Sigmoid colon (tissue), 7 donors: ENCODE data around the gene LPIN1. TPM values are rescaled to one million over a fixed set of nuclear protein-coding genes. Genes with fewer than 3 reads are reported as not detected.

Experiments
- DNase-seq: peaks from one replicate; pipeline ENCODE4 v3.0.0-alpha.2; 2019
- H3K27ac ChIP-seq, 4 donors: fragments of 200-600 bp; sonication (generic); one replicate each; pipeline ENCODE4 v1.5.1; 2016 to 2019; ENCODE audit warnings: mild to moderate bottlenecking in 1 of 4
- H3K27me3 ChIP-seq, 3 donors: fragments of 200-600 bp; sonication (generic); one replicate each; pipeline ENCODE4 v1.5.1; 2019; ENCODE audit warnings: mild to moderate bottlenecking in 1 of 3
- H3K36me3 ChIP-seq, 4 donors: fragments of 200-600 bp; sonication (generic); one replicate each; pipeline ENCODE4 v1.5.1; 2016 to 2019
- H3K4me1 ChIP-seq, 4 donors: fragments of 200-600 bp; sonication (generic); one replicate each; pipeline ENCODE4 v1.5.1; 2017 to 2019
- H3K4me3 ChIP-seq, 4 donors: fragments of 200-600 bp; sonication (generic); one replicate each; pipeline ENCODE4 v1.5.1; 2017 to 2019; ENCODE audit warnings: mild to moderate bottlenecking in 2 of 4, moderate library complexity in 1 of 4
- H3K9me3 ChIP-seq, 4 donors: fragments of 200-600 bp in 3 of 4; sonication (generic) in 3 of 4; one replicate each; pipeline versions ENCODE4 v1.5.1 to v1.6.1; 2013 to 2019
- CTCF ChIP-seq, 4 experiments: fragments of 450-650 bp in 3 of 4; fragments of 200-600 bp in 1 of 4; IDR thresholded peaks; one replicate each; pipeline ENCODE4 v1.5.1; 2016 to 2019; ENCODE audit warnings: antibody characterized with exemption in 4 of 4, mild to moderate bottlenecking in 3 of 4, moderate library complexity in 2 of 4
- EP300 ChIP-seq, 4 donors: sonication (generic); formaldehyde crosslinking; IDR thresholded peaks; one replicate each; pipeline ENCODE4 v1.6.1; 2017; ENCODE audit warnings: antibody characterized with exemption in 4 of 4
- POLR2A ChIP-seq, 2 donors: fragments of 450-650 bp; IDR thresholded peaks; one replicate each; pipeline ENCODE4 v1.6.1; 2016; ENCODE audit warnings: antibody characterized with exemption in 2 of 2, mild to moderate bottlenecking in 2 of 2, moderate library complexity in 2 of 2
- POLR2AphosphoS5 ChIP-seq, 4 donors: sonication (generic); formaldehyde crosslinking; IDR thresholded peaks; one replicate each; pipeline ENCODE4 v1.6.1; 2017; ENCODE audit warnings: antibody characterized with exemption in 4 of 4
- WGBS, 2 donors: extraction: QIAGEN DNeasy Blood & Tissue Kit; methylation state at CpG; one replicate each; pipeline ENCODE4 v1.1.7; 2013; 5-methylcytosine and 5-hydroxymethylcytosine counted together
- intact Hi-C: fragments of 100-400 bp; cut with DNase I; formaldehyde crosslinking; loops from one replicate; pipeline ENCODE4 v1.15.1; 2023
- polyA plus RNA-seq, 3 donors: library from polyadenylated mRNA; stranded (reverse); fragments of 200-250 nt; gene quantifications; one replicate each; pipeline ENCODE4 v1.2.3, GENCODE V29; 2013
- total RNA-seq, 4 donors: library from RNA; depleted of rRNA; stranded (reverse); fragments of >200 nt; gene quantifications; one replicate each; pipeline ENCODE4 v1.1.0, GENCODE V29; 2016
- donor health status: healthy with polysubstance abuse.
- donor health status: Bipolar disorder and iron deficiency.
- donor health status: healthy.

LPIN1 gene
- total and polyA plus RNA-seq, 7 donors, result 4.2 to 37.4 (median 28.2) TPM

GRCh38 chr2:11742702-11743357 is 3.6 kb upstream of the LPIN1 start:
- Histone ChIP-seq H3K4me3 (no peak overlapping the region), H3K27me3 (no peaks in the 10 kb centered on the region), H3K4me1 (peaks cover 0 to 37% (median 33%) of the 10 kb centered on the region in 4 donors), H3K36me3 (no peaks in the 10 kb centered on the region), H3K9me3 (no peaks in the 10 kb centered on the region), H3K27ac (peak overlapping the region in 1 of 4 donors; percentile 7)
- intact Hi-C loops, result loop anchor here (10.0 kb wide), 1 partner anchor 972 kb away; the partner anchor contains the start of gene TRIB2
- WGBS, 2 donors, result 80 to 90% methylated on average over 16 of the region's 16 CpGs
- no peak for DNase-seq
- TF ChIP-seq EP300 (IDR thresholded peaks at IDR 0.05) (no peak), POLR2A (IDR thresholded peaks at IDR 0.05) (no peak), CTCF (IDR thresholded peaks at IDR 0.05) (no peak), POLR2AphosphoS5 (IDR thresholded peaks at IDR 0.05) (no peak)

- Histone ChIP-seq H3K4me3 (no peak overlapping the region), H3K9me3 (no peaks in the 10 kb centered on the region), H3K36me3 (no peaks in the 10 kb centered on the region), H3K27ac (peak overlapping the region; percentile 7 to 93 (median 82)), H3K4me1 (peaks cover 0 to 42% (median 38%) of the 10 kb centered on the region in 4 donors), H3K27me3 (no peaks in the 10 kb centered on the region)
- 61 to 88% methylated on average over 7 of the region's 7 CpGs for WGBS, 2 donors
- DNase-seq, result no peak
- intact Hi-C loops, result loop anchor here (10.0 kb wide), 1 partner anchor 971 kb away; the partner anchor contains the start of gene TRIB2
- TF ChIP-seq CTCF (IDR thresholded peaks at IDR 0.05) (no peak), EP300 (IDR thresholded peaks at IDR 0.05) (no peak), POLR2A (IDR thresholded peaks at IDR 0.05) (no peak), POLR2AphosphoS5 (IDR thresholded peaks at IDR 0.05) (no peak)
These were observed 3.1 kb upstream of the LPIN1 start for GRCh38 chr2:11743366-11743765.

DNA sequence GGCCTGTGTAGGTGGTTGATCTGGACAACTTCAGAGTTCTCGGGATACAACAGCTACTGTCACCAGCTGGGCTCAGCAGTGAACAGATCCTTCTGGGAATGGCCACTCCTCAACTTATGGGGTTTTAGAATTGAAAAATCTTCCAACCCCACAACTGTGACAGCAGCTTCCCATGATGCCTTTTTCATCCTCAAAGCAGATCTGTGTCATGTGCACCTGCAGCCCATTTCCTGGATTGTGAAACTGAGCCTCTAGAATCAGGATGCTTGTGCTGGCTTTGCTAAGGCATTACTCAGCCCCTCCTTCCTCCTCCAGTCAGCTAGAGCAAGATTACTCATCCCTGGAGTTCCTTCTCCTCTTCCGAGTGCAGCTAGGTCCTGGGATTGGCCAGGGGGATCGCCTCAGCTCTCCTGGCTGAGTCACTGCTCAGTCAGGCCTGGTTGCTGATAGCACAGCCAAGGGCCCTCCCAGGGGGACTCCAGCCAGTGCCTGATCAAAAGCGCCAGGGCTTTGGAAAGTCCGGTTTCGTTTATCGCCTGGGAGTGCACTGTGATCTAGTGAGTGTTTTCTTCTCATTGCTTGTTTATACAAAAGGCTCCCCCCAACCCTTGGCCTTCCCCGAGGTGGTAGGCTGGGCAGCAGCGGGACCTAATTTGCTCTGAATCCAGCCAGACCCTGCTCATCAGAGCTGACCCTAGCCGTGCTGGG is 2.4 kb upstream of the LPIN1 start:
- H3K27ac ChIP-seq, result peak overlapping the region; percentile 80 to 93 (median 88)
- H3K4me3 ChIP-seq, result peak overlapping the region in 3 of 4 donors; percentile 15 to 30 (median 28)
- no peaks in the 10 kb centered on the region for H3K27me3 ChIP-seq
- peaks cover 0 to 49% (median 40%) of the 10 kb centered on the region in 4 donors for H3K4me1 ChIP-seq
- peak; percentile 26 to 91 (median 54) for TF ChIP-seq POLR2AphosphoS5 (IDR thresholded peaks at IDR 0.05)
- no peak for TF ChIP-seq CTCF (IDR thresholded peaks at IDR 0.05)
- peak in 1 of 4 donors; percentile 52 for TF ChIP-seq EP300 (IDR thresholded peaks at IDR 0.05)
- TF ChIP-seq POLR2A (IDR thresholded peaks at IDR 0.05), result no peak
- intact Hi-C loops, result loop anchor here (2.0 to 10.0 kb wide), 2 partner anchors 277 to 971 kb away; partner anchors contain the start of genes E2F6 and TRIB2
- WGBS, 2 donors, result 13 to 39% methylated on average over 10 of the region's 10 CpGs
- DNase-seq, result peak; percentile 98
- H3K36me3 ChIP-seq, result no peaks in the 10 kb centered on the region
- H3K9me3 ChIP-seq, result no peaks in the 10 kb centered on the region

DNA sequence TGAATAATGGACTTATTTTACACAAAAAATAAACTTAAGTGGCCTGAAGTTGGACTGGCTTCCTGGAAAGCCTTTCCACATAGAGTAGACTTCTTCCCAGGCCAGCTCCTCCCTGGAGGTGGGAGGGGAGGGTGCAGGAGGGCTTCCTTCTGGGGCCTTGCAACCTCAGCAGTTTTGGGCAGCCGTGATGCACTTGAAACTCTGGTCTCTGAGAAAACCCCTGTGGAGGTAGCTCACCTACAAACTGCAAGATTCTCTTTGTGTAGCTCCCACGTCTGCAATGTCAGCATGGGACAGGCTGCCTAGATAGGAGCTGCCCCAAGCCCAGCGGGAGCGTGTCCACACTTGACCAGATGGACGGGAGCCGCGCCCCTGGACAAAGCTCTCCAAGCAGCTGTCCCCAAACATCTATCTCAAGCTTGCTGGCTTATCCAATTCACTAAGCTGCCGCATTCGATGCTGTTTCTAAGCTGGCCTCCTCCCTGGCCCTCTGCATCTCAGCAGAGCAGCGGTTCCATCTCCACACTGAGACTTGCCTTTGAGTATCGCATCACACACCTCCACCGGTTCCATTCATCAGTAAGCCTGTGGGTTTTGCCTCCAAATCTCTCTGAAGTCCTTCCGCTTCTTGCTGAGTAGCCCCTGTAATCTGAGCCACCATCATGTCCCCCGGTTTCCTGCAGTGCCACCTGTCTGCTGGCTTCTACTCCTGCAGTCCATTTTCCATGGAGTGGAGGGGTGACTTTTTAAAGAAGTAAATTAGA is 1.6 kb upstream of the LPIN1 start:
- WGBS, 2 donors, result 60 to 76% methylated on average over 14 of the region's 14 CpGs
- Histone ChIP-seq H3K4me3 (peak overlapping the region in 3 of 4 donors; percentile 15 to 30 (median 28)), H3K36me3 (no peaks in the 10 kb centered on the region), H3K4me1 (peaks cover 0 to 57% (median 43%) of the 10 kb centered on the region in 4 donors), H3K27me3 (no peaks in the 10 kb centered on the region), H3K27ac (peak overlapping the region; percentile 80 to 93 (median 88)), H3K9me3 (no peaks in the 10 kb centered on the region)
- intact Hi-C loops, result loop anchor here (2.0 to 10.0 kb wide), 2 partner anchors 278 to 970 kb away; partner anchors contain the start of genes E2F6 and TRIB2
- TF ChIP-seq POLR2AphosphoS5 (IDR thresholded peaks at IDR 0.05) (no peak), CTCF (IDR thresholded peaks at IDR 0.05) (peak in 1 of 4 experiments; percentile 20), POLR2A (IDR thresholded peaks at IDR 0.05) (no peak), EP300 (IDR thresholded peaks at IDR 0.05) (no peak)
- DNase-seq, result peak; percentile 74
